Panc1 (cell line): ENCODE data around the gene BCAP29.

Experiments used
- CTCF ChIP-seq: fragments of 450-650 bp; IDR thresholded peaks from 2 replicates; pipeline ENCODE4 v1.5.1; 2017; ENCODE audit warnings: mild to moderate bottlenecking
- POLR2AphosphoS5 ChIP-seq: IDR thresholded peaks from 2 replicates; pipeline ENCODE4 v1.6.1; 2012; ENCODE audit warnings: mild to moderate bottlenecking, low read depth, low read length, moderate library complexity
- TCF7L2 ChIP-seq: IDR thresholded peaks from 2 replicates; pipeline ENCODE4 v1.6.1; 2011; ENCODE audit warnings: mild to moderate bottlenecking, low read depth, low read length, inconsistent platforms

DNA sequence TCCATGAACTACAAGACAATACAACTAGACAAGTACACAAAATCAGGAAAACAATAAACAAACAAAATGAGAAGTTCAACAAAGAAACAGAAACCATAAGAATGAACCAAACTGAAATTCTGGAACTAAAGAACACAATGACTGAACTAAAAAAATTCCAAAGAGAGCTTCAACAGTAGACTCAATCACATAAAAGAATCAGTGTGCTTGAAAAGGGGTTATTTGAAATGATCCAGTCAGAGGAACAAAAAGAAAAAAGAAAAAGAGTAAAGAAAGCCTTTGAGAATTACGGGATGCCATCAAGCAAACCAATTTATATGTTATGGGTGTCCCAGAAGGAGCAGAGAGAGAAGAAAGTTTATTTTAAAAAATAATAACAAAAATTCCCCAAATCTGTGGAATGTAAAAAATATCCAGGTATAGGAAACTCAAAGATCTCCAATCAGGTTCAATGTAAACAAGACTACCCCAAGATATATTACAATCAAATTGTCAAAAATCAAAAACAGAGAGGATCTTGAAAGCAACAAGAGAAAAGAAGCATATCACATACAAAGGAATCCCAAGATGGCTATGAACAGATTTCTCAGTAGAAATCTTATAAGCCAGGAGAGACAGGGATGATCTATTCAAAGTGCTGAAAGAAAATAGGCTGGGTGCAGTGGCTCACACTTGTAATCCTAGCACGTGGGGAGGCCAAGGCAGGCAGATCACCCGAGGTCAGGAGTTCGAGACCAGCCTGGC lies 35.0 kb upstream of the BCAP29 start:
- no peak for TF ChIP-seq CTCF
- no peak for TF ChIP-seq POLR2AphosphoS5
- TF ChIP-seq TCF7L2 = no peak
